ENCODE data around the gene SGMS1.
"Not testable (repeated sequence)": the region's sequence is repeated elsewhere in the genome, so short reads cannot be mapped to it uniquely, and the experiment has no call there.

DNA sequence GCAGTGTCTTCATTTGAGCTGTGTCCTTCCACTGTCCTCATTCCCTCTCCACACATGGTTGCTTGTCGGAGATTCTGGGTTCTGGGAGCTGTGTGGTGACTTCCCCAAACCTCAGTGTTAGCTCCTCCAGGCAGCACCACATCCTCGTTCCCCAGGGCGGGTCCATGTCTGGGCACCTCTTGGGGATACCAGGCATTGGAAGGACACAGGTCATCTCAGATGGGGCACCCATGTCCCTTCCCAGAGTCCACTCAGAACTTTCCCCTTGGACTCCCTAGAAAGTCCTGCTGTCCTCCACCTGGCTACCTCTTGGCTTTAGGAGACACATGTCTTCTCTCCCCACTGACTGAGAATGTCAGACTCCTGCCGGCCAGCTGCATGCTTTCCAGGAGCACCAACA, 37.8 kb upstream of the SGMS1 start:
- not testable (repeated sequence) for TF ChIP-seq CTCF (IDR thresholded peaks at IDR 0.05); POLR2A (IDR thresholded peaks at IDR 0.05; ENCODE audit: low read length); KDM1A (IDR thresholded peaks at IDR 0.05; ENCODE audit: low read depth); MYC (IDR thresholded peaks at IDR 0.05; ENCODE audit: borderline replicate concordance, low read length); RFX5 (IDR thresholded peaks at IDR 0.05); USF2 (IDR thresholded peaks at IDR 0.05); CHD2 (IDR thresholded peaks at IDR 0.05; ENCODE audit: low read length, partially characterized antibody); PHF8 (IDR thresholded peaks at IDR 0.05; ENCODE audit: borderline replicate concordance, low read depth); NFE2L2 (conservative IDR thresholded peaks at IDR 0.05; ENCODE audit: low read length); TFCP2L1 (CRISPR knock-in tag; IDR thresholded peaks at IDR 0.05); KDM5A (IDR thresholded peaks at IDR 0.05)
- TF ChIP-seq, protein P1, sequence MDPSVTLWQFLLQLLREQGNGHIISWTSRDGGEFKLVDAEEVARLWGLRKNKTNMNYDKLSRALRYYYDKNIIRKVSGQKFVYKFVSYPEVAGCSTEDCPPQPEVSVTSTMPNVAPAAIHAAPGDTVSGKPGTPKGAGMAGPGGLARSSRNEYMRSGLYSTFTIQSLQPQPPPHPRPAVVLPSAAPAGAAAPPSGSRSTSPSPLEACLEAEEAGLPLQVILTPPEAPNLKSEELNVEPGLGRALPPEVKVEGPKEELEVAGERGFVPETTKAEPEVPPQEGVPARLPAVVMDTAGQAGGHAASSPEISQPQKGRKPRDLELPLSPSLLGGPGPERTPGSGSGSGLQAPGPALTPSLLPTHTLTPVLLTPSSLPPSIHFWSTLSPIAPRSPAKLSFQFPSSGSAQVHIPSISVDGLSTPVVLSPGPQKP (IDR thresholded peaks at IDR 0.05; ENCODE audit: low read depth, low read length) = not testable (repeated sequence)

All from A549 (cell line).